ENCODE results near the gene PJA2.

- no peak for TF ChIP-seq CTCF (IDR thresholded peaks at IDR 0.05)
- TF ChIP-seq E2F6 (IDR thresholded peaks at IDR 0.05; ENCODE audit: borderline replicate concordance, low read depth) = no peak
- no peak for TF ChIP-seq CBX8 (IDR thresholded peaks at IDR 0.05)
- no peak for TF ChIP-seq MAZ (IDR thresholded peaks at IDR 0.05; ENCODE audit: borderline replicate concordance, low read depth, low read length)
- TF ChIP-seq HMGXB4 (CRISPR knock-in tag; IDR thresholded peaks at IDR 0.05; ENCODE audit: borderline replicate concordance) = no peak
- no peak for TF ChIP-seq MAX (IDR thresholded peaks at IDR 0.05)
- no peak for TF ChIP-seq RAD21 (conservative IDR thresholded peaks at IDR 0.05 in 1 of 2, IDR thresholded peaks at IDR 0.05 in 1 of 2)
- TF ChIP-seq JUNB (IDR thresholded peaks at IDR 0.05) = no peak
- no peak for TF ChIP-seq MYC (IDR thresholded peaks at IDR 0.05; ENCODE audit: borderline replicate concordance, low read length)
- TF ChIP-seq REST (IDR thresholded peaks at IDR 0.05) = no peak
- no peak for TF ChIP-seq CEBPB (IDR thresholded peaks at IDR 0.05)
- TF ChIP-seq HDAC2 (IDR thresholded peaks at IDR 0.05) = no peak
Observed at GRCh38 chr5:109416882-109417281, 7.1 kb upstream of the PJA2 start.
